NCI-H2196 treated with DMSO at 0.1 percent for 48 hours (cell line): ENCODE results near the gene CMKLR1.

Experiments
- DNase-seq: peaks from one replicate; lab custom pipeline; 2025; ENCODE audit not compliant: unreplicated experiment; lab: John Stamatoyannopoulos, UW

Gene CMKLR1

DNA sequence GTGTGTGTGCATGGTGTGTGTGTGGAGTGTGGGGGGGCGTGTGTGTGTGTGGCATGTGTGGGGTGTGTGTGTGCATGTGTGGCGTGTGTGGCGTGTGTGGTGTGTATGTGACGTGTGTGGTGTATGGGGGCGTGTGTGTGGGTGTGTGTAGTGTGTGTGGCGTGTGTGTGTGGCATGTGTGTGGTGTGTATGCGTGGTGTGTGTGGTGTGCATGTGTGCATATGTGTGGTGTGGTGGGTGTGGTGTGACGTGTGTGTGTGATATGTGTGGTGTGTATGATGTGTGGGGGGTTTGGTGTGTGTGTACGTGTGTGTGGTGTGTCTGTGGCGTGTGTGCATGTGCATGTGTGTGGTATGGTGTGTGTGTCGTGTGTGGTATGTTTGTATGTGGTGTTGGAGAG, 24.1 kb upstream of the CMKLR1 start:
- DNase-seq = no peak

DNA sequence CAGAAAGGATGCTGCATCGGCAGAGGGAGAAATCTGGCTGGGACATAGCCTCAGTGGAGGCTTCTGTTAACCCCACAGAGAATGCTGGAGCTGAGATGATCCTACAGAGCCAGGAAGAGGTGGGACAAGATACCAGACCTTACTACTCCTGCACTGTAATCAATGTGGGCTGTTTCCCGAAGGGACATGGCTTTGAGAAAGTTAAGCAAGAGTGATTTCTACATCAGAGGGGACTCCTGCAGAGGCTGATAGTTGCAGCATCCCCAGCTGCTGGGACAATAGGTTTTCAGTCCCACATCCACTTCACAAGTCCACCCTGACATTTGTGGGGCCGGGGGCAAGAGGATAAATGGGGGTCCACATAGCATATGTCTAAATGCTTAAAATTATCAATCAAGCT, 22.5 kb upstream of the CMKLR1 start:
- no peak for DNase-seq

DNA sequence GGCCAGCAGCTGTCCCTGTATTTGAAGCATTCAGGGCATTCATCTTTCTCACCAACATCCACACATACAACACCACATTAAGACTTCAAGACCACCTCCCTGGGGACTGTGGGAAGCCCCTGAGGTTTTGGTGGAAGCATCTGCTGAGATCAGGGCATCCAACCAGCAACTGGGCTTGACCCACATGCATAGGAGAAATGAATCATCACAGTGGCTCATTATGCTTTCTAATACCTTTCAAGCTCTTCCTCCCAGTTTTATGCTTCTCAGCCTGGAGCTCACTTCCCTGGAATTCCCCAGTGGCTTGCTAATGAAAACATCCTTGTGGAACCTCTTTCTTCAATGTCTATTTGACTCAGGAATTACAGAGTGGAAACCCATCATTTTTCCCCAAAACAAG, 21.4 kb upstream of the CMKLR1 start:
- DNase-seq = no peak

GRCh38 chr12:108360057-108360456, 20.9 kb upstream of the CMKLR1 start:
- no peak for DNase-seq

- no peak for DNase-seq
Measured at GRCh38 chr12:108358580-108358965, 19.5 kb upstream of the CMKLR1 start.

GRCh38 chr12:108357834-108358579, 18.9 kb upstream of the CMKLR1 start:
- no peak for DNase-seq

DNA sequence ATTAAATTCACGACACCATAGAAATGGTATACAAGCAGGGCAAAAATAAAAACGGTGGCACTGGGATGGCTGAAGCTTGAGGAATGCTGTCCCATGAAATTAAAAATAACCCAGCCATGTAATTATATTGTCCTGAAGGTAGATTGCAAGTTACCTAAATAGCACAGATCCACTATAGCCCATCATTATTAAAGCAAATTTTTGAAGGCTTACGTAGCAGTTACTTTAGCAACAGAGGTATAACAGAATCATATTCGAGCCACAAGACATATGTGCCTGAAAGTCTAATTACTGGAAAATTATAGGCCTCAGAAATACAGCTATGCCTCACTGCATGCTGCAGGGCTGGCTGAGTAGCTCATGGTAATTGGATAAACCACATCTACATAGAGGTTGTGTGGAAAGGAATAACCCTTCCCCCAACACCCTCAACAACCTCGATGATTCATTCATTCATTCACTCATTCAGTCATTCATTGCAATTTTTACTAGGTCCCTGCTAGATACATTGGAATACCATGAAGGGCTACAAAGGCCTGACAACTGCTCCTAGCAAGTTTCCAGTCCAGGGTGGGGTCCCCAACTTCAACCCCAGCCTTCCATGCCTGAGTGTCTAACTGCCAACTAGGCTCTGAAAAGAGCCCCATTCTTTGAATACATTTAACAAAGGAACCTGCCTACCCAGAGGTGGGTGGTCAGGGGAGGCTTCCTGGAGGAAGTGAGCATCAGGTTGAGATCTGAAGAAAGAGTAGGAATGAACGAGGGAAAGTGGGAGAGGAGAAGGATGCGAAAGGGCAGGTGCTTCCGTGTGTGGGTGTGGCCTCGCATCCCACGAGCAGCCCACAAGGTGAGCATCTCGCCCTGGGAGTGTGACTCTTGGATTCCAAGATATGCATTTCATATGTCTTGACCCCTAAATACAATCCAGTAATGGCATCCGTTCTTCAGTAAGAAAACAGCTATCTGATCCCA, 18.0 kb upstream of the CMKLR1 start:
- no peak for DNase-seq

DNA sequence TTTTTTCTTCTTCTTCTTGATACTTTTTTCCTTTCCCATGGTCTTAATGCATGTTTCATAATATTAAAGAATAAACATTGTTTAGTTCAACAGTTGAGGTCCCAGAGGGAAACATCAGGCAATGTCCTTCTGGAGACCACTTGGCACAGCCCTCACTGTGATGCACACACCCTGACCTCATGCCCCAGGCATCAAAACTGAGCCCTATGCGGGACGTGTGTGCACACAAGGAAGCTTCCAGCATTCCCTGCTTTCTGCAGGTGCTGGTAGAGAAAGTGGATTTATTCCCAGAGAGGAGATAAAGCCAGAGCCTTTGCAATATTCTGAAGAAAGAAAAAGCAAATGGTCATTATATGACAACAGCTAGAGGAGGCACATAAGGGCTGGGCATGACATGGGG, 16.0 kb upstream of the CMKLR1 start:
- no peak for DNase-seq

DNA sequence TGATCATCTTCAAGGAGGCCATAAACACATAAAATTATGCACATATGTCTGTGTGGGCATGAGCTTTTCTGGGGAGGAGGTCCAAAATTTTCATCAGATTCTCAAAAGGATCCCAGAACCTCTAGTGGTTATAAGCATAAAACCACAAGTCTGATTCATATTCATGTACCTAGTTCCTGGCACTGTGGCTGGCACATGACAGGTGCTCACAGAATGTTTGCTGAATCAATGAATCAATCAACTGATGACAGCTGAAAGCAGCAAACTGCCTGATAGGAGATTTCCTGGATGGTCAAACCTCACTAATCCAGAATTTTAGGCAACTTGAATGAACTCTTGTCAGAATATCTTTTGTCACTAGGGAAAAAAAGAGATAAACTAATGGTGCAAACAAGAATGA, 13.5 kb upstream of the CMKLR1 start:
- no peak for DNase-seq

DNA sequence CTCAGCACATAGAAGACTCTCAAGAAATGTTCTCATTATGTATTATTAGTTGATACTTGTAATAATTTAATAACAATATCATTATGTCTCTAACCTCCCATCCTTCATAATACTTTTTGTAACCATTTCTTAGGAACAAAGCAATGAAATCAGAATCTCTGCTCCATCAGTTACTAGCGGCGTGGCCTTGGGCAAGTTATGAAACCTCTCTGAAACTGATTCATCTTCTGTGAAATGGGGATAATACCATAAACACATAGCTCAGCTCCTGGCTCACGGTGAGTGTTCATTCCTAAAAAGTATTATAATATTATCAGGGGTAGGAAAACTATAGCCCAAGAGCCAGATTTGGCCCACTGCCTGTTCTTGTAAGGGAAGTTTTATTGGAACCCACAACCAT, 11.4 kb upstream of the CMKLR1 start:
- no peak for DNase-seq

- DNase-seq = no peak
Measured at GRCh38 chr12:108349278-108349688, 10.2 kb upstream of the CMKLR1 start.

DNA sequence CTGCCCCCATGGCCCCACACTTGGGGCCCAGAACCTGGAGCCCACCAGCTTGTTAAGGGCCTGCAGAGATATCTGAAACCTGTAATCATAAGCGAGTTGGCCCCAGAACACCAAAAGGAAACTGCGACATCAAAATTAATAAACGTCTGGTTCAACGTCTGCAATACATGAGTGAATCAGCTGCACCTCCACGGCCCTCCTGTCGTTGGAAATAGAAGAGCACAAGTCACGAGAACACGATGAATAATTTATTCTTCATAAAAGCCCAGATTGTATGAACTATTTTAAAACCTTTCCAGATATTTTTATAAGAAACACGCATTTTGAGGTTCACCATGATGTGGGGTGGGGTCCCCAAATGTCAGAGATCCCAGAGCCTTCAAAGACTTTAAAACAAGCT, 9.7 kb upstream of the CMKLR1 start:
- no peak for DNase-seq

- DNase-seq = no peak
Measured at GRCh38 chr12:108346727-108347710, 7.9 kb upstream of the CMKLR1 start.

- DNase-seq = no peak
Measured at GRCh38 chr12:108345716-108346633, 6.9 kb upstream of the CMKLR1 start.

GRCh38 chr12:108342985-108343384, 3.9 kb upstream of the CMKLR1 start:
- DNase-seq = no peak

DNA sequence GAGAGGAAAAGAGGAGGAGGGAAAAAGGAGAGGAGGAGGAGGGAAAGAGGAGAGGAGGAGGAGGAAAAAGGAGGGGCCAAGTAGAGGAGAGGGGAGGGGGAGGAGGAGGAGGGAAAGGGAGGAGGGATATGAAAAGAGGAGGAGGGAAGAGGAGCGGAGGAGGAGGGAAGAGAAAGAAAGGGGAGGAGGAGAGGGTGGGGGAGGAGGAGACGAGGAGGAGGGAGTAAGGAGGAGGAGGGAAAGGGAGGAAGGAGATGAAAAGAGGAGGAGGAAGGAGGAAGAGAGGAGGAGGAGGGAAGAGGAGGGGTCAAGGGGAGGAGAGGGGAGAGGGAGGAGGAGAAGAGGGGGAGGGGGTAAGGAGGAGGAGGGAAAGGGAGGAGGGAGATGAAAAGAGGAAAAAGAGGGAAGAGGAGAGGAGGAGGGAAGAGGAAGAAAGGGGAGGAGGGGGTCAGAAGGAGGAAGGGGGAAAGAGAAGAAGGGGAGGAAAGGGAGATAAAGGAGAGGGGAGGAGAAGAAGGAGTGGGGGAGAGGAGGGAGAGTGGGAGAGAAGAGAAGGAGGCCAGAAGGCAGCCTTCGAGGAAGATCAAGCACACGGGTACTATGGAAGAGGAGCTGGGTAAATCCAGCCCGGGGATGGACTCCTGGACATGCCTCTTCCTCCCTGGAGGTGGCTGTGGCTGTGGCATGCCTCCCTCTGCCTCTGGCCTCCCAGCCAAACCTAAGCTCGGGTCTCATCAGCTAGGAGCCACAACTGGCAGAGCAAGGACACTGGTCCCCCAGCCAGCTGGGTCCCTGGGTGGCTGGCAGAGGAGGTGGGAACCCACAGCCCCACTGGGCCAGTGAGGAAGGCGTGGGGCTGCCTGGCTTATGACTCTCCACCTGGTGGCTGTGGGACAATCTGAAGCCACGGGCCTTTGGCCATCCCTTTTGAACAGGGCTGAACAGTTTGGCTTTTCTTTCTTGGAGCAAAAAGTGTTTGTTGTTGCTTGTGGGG, 3.0 kb upstream of the CMKLR1 start:
- DNase-seq = no peak

GRCh38 chr12:108341356-108341755, 2.2 kb upstream of the CMKLR1 start:
- DNase-seq = no peak

DNA sequence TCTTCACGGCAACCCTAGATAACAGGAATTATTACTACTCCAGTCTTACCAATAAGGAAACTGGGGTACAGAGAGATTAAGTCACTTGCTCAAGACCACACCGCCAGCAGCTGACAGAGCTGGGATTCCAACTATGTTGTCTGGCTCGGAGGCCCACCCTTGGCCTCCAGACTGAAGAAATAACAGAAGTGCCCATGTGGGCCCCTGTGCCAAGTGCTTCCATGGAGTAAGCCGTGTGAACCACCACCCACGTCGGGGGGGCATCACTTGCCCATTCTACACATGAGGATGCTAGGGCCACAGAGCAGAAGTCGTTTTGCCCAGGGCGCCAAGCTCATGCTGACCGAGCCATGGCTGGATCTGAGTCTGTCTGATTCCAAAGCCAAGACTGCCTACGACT, 926 bp upstream of the CMKLR1 start:
- no peak for DNase-seq
